GM19467 (cell line): ENCODE data around the gene NEDD4L.

ENCODE experiments used
- ATAC-seq: cut with Tn5 transposase; IDR thresholded peaks from one replicate; pipeline ENCODE4 v1.9.1; 2021; ENCODE audit warnings: mild to moderate bottlenecking, moderate library complexity; ENCODE audit not compliant: unreplicated experiment

The NEDD4L gene

DNA sequence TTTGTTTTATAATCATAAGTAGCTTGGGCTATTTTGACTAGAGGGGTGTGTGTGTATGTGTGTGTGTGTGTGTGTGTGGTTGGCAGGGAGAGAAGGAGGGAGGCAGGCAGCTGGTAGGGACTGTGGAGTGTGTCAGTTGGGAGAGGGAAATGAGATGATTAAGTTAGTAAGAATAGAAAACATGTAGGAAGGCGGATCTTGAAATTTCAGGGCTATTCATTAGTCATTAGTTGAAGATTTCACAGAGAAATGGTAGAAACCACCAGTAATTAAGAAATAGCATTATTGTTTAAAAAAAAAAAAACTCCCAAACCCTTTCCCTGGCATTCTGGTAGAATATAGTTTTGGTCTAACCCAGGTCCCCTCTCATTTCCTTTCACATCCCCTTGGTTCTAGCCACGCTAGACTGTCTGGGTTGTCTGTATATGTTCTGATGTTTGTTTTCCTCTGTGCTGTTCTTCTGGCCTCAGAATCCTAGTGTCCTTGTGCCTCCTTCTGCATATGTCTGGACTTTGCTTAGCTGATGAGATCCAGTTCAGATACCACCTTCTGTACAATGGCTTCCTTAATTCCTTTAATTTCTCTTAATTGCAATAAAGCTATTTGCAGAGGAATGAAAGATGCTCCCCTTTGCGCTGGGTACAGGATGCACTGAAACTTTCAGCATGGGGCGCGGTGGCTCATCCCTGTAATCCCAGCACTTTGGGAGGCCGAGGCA, 161.6 kb downstream of the NEDD4L start:
- ATAC-seq, result no peak

DNA sequence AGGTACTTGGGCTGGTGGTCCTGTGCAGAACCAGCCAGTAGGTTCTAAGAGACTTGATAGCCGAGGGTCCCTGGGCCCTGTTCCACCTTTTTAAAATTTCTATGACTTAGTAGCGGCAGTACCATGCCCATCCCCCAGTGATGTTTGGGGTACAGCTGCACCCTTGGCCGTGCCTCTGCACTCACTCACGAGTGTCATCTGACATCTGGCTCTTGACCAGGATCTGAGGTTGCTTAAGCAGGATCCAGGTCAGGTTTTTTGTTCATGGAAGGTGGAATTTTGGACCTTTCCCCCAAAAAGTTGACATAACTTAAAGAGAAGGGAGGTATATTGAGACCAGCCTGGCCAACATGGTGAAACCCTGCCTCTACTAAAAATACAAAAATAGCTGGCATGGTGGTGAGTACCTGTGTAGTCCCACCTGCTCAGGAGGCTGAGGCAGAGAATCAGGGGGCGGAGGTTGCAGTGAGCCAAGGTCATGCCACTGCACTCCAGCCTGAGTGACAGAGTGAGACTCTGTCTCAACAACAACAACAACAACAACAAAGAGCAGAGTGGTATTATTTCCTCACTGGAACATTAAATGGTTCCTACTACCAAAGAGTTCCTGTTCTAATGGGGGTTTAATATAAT, 163.6 kb downstream of the NEDD4L start:
- no peak for ATAC-seq

DNA sequence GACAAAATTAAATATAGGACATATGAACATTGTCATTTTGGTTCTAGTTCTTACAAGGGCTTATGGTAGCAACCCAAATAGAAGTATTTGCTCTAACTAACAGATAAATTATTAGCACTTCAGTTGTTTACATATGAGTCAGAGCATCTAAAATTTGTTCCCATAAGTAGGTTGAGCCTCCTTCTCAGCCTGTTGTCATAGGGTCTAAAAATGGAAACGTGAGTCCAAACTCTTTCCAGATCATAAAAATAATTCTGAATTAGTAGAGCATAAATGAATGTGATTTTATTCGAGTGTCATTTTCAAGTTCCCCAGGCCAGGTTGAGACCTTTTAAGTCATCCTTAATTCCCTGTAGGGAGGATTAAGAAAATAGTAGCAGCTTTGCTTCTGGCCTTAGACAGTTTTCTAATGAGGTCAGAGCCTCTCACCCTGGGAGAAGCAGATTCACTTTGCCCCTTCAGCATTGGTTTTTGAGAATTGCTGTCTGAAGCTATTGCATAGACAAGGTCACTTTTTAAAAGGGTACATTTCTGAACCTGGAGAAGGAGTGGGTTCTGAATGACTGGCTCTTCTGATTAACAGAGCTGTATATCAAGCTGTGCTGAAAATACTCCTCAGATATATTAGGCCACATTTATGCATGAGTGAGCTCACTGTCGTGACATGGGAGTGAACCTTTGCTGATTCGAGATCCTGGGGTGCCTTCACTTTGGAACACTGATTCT, 164.3 kb downstream of the NEDD4L start:
- no peak for ATAC-seq

DNA sequence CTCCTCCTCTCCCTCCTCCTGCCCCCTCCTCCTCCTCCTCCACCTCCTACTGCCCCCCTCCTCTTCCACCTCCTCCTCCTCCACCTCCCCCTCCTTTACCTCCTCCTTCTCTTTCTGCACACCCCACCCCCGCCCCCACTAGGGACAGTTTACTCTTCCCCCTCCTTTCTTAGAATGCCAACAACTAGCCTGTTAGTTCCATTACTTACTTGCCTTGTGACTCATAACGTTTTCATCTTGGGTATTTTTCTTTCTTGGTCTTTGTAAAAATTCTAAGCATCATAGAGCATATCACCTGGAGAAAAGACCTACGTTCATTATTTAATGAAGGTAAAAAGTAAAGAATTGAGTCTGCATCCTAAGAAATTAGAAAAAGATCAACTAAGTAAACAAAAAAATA, 165.3 kb downstream of the NEDD4L start:
- ATAC-seq, result no peak

DNA sequence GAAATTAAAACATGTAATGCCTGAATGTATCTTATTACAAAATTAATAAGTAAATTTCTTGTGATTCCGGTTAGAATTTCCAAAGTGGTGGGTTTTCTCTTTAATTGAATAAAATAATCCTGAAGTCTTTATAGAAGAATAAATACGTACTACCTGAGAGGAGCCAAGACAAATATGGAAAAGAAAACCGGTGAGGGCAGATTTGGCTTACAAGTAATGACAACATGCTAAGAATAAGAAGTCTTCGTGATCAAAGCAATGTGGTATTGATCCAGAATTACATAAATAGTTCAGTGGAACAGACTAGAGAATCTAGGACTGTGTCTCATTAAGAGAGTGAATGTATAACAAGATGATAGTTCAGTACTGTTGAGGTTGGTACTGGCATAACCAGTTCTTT, 167.5 kb downstream of the NEDD4L start:
- ATAC-seq, result no peak

DNA sequence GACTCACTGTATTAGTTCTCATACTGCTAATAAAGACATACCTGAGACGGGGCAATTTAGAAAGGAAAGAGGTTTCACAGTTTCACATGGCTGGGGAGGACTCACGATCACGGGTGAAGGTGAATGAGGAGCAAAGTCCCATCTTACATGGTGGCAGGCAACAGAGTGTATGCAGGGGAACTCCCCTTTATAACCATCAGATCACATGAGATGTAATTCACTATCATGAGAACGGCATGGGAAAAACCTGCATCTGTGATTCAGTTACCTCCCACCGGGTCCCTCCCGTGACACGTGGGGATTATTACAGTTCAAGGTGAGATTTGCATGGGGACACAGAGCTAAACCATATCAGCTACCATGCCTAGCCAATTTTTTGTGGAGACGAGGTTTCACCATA, 168.2 kb downstream of the NEDD4L start:
- no peak for ATAC-seq

DNA sequence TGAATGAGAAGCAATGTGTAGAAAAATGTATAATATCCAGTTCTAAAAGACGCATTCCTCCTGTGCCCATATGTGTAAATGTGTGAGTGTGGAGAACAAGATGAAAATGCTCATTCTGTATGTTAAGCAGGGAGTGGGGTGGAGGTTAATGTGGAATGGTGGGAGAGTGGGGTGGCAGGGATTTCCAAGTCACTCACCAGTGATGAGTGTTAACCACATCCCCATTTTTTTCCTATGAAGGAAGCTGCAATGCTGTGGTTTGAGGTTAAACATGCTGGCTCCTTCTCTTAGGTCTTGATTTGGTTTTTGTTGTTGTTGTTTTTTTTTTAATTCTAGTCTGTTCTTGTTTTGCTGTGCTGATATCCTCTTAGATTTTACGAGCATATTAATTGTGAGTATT, 169.4 kb downstream of the NEDD4L start:
- no peak for ATAC-seq

DNA sequence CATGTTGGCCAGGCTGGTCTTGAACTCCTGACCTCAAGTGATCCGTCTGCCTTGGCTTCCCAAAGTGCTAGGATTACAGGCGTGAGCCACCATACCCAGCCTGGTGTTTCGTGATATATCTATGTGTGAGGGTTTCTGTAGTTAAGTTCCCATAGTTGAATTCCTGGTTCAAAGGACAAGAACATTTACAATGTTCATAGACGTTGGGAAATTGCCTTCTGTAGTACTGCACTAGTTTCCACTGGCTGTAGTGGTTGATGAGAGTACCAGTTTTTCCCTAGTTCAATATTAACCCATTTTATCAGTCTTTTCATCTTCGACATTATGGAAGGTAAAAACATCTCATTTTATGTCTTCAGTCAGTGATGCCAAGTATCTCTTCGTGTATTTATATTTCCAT, 171.0 kb downstream of the NEDD4L start:
- no peak for ATAC-seq

DNA sequence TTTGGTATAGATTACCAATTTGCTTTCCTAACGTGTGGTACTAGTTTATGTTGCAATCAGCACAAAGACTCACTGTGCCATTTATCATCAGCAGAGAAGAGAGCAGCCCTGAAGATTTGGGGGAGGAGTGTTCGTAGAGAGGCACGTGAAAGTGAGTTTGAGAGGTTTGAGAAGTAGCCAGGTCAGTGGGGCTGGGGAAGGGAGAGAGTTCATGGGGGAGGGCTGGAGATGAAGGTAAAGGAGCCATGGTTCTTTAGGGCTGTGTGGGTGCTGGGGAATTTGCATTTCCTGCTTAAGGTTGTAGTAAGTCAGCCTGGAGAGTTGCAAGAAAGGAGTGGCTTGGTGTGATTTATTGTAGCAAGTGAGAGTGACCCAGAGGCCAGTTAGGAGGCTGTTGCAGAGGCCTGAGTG, 172.1 kb downstream of the NEDD4L start:
- no peak for ATAC-seq

DNA sequence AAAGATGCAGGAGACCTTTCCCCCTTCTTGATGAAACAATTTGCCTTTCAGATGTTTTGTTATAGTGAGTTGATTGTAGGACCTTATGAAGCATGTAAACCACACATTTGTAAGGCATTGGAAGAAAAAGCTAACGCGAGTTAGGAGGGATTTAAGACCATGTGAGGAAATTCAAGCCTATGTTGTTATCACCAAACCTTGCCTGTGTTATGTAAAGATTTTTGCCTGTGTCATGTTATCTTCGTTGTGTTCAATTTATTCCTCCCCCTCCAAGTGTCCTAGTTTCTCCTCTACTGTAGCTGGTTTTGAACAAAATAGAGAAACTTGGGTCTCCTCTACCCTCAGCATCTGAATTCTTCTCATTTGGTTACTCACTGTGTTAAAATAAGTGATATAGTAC, 173.0 kb downstream of the NEDD4L start:
- ATAC-seq, result no peak

DNA sequence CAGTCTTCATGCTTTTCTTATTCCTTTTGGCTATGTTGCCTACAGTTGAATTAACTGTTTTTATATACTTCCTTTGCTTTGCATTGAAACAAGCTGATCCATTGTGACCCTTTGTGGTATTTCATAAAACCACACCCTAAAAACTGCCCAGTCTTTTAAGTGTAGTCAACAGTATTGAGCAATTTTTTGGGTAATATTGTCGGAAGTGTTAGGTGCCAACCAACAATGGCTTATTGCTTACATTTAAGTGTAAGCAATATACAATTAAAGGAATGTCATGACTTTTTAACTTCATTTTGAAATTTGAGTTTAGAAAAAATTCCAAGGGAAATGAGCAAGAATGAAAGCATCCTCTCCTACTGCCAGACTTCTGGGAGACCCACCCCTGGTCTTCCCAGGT, 174.1 kb downstream of the NEDD4L start:
- no peak for ATAC-seq

DNA sequence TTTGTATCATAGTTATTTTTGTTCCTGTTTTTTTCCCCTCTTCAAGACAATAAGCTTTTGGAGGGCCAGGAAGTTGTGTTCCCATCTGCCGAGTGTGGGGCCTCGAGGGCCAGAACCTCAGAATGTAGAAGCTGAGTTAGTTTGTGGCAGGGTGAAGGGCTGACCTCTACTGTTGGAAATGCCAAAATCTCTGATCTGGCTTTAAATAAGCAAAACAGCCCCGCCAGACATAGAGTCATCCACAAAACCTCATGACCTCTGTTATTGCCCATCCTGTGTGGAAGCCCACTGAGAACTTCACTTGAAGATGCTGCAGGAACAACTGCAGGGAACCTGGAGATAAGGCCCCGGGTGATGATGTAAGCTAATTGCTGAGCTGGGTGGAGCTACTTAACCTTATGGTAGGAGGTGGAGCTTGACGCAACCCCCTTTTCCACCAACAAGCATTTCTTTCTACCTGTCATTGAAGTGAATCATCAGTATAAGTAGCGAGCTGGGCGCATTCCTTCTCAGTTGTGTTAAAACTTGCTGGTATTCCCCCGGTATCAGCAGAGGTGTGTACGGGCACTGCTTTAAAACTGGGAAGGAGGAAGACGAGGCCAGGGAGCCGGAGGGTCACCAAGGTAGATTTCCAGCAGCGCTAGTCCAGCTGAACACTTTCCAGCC, 177.2 kb downstream of the NEDD4L start:
- no peak for ATAC-seq

DNA sequence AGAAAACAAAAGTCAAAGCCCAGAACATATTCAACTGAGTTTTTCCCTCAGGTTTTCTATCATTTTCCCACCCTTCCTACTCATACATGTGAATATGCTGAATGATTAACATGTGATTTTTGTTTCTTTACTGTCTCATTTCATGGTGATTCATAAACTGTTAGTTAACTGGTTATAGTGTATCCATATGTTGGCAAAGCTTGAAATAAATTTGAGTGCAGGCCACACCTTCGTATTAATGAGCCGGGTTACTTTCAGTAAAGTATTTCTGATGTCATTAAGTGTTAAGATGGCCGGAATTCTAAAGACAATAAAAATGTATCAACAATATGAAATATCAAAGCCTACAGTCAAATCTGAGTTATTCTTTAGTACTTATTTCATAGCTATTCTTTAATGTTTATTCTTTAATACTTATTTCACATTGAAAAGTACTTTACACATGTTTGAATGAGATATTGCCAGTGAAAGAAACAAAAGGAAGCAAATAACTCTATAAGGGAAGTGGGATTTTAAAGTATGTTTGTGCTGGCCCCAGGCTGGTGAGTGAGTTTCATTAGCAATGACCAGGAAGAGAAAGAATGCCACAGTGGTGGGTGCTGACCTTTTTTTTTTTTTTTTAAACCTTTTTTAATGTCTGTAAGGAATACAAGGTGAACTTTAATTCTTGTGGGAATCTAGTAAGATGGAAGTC, 178.6 kb downstream of the NEDD4L start:
- ATAC-seq, result no peak

DNA sequence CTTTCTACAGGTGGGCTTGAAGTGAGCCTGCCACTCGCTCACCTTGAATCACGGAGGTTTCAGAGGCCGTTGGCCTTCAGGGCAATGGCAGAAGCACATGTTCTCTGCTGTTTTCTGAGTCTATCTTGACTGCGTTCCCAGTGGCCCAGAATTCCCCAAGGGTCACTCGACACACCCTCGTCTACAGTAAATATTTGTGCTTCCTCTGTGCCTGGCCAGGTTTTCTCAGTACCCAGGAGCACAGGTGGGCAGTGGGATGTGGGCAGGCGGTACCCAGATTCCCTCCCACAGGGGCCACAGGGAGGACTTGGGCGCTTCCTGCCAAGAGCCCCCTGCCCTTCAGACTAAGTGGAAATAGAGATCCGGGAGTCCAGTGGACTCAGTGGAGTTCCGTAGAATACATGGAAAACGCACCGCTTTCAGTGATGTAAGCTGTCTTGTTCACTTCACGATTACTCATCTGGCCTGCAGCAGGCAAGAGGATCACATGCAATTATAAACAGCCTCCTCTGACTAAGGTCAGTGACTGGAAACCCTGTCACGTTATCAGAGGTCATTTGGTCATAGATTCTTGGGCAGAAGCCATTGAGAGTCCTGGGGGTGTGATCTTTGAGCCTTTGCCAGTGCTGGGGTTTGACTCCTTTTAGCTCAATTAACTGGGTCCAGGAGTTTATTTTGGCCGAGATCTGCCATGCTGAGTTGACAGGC, 179.8 kb downstream of the NEDD4L start:
- ATAC-seq, result no peak

DNA sequence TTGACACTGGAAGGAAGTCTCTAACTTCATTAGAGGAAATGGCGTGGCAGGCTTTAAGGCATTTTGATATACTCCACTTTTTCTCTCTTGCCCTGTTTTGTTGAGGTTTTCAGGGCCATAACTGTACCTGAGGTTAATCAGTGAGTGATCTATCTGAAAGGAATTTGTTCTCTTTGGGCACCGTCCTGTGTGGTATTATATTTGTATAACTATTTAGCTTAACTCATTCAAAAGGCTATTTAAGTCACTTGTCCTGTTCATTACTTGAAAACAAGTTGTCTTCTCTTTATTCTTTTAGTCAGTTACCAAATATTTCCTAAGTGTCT, 180.4 kb downstream of the NEDD4L start:
- ATAC-seq, result no peak

DNA sequence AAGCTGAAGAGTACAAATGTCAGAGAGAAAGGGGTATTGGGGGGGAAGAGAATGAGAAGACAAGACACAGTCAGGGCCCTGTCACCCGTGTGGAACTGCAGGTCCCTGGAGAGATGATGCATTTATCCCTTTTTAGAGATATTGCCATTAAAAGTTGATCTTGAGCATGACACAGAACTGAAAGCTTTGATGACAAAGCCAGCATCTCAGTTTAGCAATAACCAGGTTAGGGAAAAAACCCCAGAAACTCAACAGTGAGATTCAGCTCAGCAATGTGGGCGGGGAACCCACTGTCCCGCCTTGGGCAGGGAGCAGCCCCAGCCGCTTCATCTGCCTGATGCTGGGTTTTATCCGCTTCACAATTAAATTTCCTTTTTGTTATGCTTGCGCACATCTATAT, 181.1 kb downstream of the NEDD4L start:
- peak; percentile 72 for ATAC-seq

DNA sequence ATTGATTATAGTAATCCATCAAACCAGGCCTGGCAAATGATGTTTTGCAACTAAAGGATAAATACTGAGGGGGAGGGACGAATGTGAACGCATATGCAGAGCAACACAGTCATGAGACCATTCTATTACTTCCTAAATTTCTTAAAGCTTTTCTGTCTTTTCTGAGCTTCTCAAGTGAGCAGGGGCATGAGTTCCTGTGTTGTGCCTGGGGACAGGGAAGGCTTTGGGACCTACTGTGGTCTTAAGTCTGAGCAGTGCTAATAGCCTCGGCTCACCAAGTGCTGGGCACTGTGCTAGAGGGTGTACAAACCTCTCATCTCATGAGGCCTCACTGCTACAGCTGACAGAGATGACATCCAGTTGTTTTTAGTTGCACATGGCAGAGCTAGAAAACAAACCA, 182.4 kb downstream of the NEDD4L start:
- ATAC-seq, result no peak

DNA sequence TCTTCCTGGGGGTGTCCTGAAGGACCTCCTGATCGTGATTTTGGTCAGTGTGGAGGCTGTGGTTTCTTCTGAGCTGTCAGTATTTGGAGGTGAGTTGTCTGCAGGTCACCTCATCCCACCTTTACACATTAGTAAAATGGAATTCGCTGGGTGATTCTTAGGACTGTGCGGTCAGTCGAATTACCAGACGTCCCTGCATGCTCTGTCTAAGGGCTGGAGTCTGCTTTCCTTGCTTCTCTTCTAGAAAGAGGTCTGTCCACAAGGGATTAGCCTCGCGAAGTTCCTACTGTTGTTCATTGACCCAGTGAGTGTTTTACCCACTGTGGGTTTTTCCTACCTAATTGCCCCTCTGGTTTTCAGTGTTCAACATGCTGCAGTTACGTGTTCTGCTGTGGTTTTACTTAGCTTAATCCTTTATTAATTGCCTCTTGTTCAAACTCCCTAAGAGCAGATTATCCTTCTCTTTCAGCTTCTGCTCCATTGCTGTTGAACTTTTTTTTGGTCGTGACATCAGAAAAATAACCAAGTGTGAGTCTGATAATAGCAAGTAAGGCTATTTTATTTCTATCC, 183.4 kb downstream of the NEDD4L start:
- no peak for ATAC-seq

DNA sequence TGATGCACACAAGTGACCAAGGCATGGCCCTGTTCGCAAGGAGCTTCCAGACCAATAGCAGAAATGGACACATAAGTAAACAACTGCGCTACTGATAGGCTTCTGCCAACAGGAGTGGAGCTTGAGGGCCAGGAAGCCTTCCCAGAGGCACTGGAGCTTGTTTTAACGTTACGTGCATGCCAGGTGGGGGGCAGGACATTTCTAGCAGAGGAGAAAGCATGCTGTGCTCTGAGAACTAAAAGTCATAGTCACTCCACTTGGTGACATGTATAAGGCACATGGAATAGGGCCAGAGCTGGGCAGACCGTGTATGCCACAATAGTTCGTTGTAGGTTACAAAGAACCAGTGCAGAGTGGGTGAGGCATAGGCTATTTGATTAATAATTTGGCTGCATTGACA, 184.2 kb downstream of the NEDD4L start:
- ATAC-seq, result no peak

DNA sequence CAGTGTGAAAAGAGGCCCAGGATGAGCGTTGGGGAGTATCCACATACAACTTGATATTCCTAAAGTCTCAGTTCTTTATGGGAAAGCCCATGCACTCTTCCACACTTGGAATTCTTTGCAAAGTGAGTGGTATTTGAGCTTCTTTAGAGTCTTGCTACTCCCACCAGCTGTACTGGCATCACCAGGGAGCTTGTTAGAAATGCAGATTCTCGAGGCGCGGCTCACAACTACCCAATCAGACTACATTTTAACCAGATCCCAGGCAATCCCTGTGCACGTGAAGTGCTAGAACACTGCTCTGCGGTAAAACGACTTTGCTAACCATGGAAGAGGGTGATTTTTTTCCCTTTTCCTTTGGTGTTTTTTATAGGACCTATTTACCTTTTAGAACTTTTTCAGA, 184.7 kb downstream of the NEDD4L start:
- ATAC-seq, result no peak
